ENCODE measurements around the gene IFI44L.

Gene IFI44L

GRCh38 chr1:78663923-78664322 is 43.7 kb downstream of the IFI44L start:
- Mint-ChIP-seq H3K27me3 (no peaks in the 10 kb centered on the region), H3K4me1 (ENCODE audit: low read depth) (peaks cover 6% of the 10 kb centered on the region), H3K27ac (no peak overlapping the region), H3K36me3 (ENCODE audit: low read depth) (peaks cover 45% of the 10 kb centered on the region), H3K4me3 (no peak overlapping the region), H3K9me3 (no peaks in the 10 kb centered on the region)
- no peak for DNase-seq

- DNase-seq = no peak
- Mint-ChIP-seq H3K27ac (no peak overlapping the region), H3K4me1 (ENCODE audit: low read depth) (peaks cover 6% of the 10 kb centered on the region), H3K4me3 (no peak overlapping the region), H3K9me3 (no peaks in the 10 kb centered on the region), H3K36me3 (ENCODE audit: low read depth) (peaks cover 37% of the 10 kb centered on the region), H3K27me3 (no peaks in the 10 kb centered on the region)
These were observed 44.5 kb downstream of the IFI44L start for GRCh38 chr1:78664763-78665162.

DNA sequence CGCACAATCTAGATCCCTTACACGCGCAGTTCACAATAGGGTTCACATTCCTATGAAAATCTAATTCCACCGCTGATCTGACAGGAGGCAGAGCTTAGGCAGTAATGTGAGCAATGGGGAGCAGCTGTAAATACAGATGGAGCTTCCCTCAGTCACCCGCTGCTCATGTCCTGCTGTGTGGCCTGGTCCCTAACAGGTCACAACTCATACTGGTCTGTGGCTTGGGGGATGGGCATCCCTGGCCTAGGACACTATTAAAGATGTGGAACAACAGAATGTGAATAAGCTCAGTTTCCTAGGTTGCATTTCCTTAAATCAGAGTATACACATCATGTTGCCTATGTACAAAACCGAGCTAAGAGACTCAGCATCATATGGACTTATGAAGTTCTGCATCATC is 45.6 kb downstream of the IFI44L start:
- H3K9me3 Mint-ChIP-seq = no peaks in the 10 kb centered on the region
- H3K36me3 Mint-ChIP-seq (ENCODE audit: low read depth) = peaks cover 27% of the 10 kb centered on the region
- no peak overlapping the region for H3K4me3 Mint-ChIP-seq
- H3K4me1 Mint-ChIP-seq (ENCODE audit: low read depth) = peaks cover 6% of the 10 kb centered on the region
- no peak for DNase-seq
- no peaks in the 10 kb centered on the region for H3K27me3 Mint-ChIP-seq
- no peak overlapping the region for H3K27ac Mint-ChIP-seq

DNA sequence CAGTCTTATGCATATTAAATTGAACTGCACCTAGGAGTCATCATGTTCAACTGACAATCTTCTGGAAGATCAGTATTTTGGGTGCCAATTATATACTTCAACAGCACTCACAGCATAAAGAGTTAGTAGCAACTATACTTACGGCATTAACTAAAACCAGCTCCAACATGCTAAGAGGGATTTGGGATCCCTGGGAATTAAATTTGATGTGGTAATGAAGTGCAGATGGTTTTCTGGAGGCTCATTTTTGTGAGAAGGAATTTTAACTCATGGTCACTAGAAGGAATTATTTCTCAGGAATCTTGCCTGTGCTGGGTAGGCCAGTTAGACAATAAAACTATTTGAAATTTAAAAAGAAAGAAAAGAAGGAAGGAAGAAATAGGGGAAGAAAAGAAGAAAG is 47.7 kb downstream of the IFI44L start:
- no peak for DNase-seq
- no peaks in the 10 kb centered on the region for H3K27me3 Mint-ChIP-seq
- H3K4me3 Mint-ChIP-seq = no peak overlapping the region
- peaks cover 10% of the 10 kb centered on the region for H3K36me3 Mint-ChIP-seq (ENCODE audit: low read depth)
- no peak overlapping the region for H3K27ac Mint-ChIP-seq
- H3K9me3 Mint-ChIP-seq = no peaks in the 10 kb centered on the region
- peaks cover 11% of the 10 kb centered on the region for H3K4me1 Mint-ChIP-seq (ENCODE audit: low read depth)

- Mint-ChIP-seq H3K4me3 (no peak overlapping the region), H3K9me3 (no peaks in the 10 kb centered on the region), H3K27me3 (no peaks in the 10 kb centered on the region), H3K4me1 (ENCODE audit: low read depth) (peaks cover 11% of the 10 kb centered on the region), H3K36me3 (ENCODE audit: low read depth) (peaks cover 6% of the 10 kb centered on the region), H3K27ac (no peak overlapping the region)
- no peak for DNase-seq
These were observed 48.2 kb downstream of the IFI44L start for GRCh38 chr1:78668427-78668826.

- H3K27ac Mint-ChIP-seq = no peak overlapping the region
These were observed 52.2 kb downstream of the IFI44L start for GRCh38 chr1:78672428-78672827.

GRCh38 chr1:78673120-78673519 is 52.9 kb downstream of the IFI44L start:
- Mint-ChIP-seq H3K27ac (no peak overlapping the region), H3K4me3 (no peak overlapping the region), H3K4me1 (ENCODE audit: low read depth) (peaks cover 9% of the 10 kb centered on the region), H3K27me3 (no peaks in the 10 kb centered on the region), H3K9me3 (no peaks in the 10 kb centered on the region), H3K36me3 (ENCODE audit: low read depth) (no peaks in the 10 kb centered on the region)
- no peak for DNase-seq

More at GRCh38 chr1:78672428-78672827, 52.2 kb downstream of the IFI44L start:
- Mint-ChIP-seq H3K36me3 (ENCODE audit: low read depth) (no peaks in the 10 kb centered on the region), H3K4me3 (no peak overlapping the region), H3K9me3 (no peaks in the 10 kb centered on the region), H3K4me1 (ENCODE audit: low read depth) (peaks cover 6% of the 10 kb centered on the region), H3K27me3 (no peaks in the 10 kb centered on the region)
- no peak for DNase-seq

GRCh38 chr1:78676347-78676982 is 56.2 kb downstream of the IFI44L start:
- Mint-ChIP-seq H3K4me3 (no peak overlapping the region), H3K27me3 (peaks cover 7% of the 10 kb centered on the region), H3K36me3 (ENCODE audit: low read depth) (no peaks in the 10 kb centered on the region), H3K27ac (no peak overlapping the region), H3K4me1 (ENCODE audit: low read depth) (peaks cover 11% of the 10 kb centered on the region), H3K9me3 (no peaks in the 10 kb centered on the region)
- DNase-seq = no peak

DNA sequence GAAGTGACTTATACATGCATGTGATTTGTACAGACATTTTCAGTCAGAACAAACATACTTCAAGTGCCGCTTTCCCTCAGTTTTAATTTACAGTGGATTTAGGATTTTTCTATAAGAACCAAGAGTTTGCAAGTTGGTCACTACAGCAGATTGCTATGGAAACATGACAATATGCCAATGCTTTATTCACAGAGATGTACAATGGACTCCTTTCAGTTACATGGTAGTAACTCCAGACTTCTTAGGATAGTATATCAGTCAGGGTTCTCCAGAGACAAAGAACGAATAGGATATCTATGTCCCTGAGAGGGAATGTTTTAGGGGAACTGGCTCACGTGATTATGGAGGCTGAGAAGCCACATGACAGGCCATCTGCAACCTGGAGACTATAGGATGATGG is 56.7 kb downstream of the IFI44L start:
- Mint-ChIP-seq H3K9me3 (no peaks in the 10 kb centered on the region), H3K4me1 (ENCODE audit: low read depth) (peaks cover 6% of the 10 kb centered on the region), H3K4me3 (no peak overlapping the region), H3K27me3 (peaks cover 7% of the 10 kb centered on the region), H3K36me3 (ENCODE audit: low read depth) (no peaks in the 10 kb centered on the region), H3K27ac (no peak overlapping the region)
- DNase-seq = no peak

DNA sequence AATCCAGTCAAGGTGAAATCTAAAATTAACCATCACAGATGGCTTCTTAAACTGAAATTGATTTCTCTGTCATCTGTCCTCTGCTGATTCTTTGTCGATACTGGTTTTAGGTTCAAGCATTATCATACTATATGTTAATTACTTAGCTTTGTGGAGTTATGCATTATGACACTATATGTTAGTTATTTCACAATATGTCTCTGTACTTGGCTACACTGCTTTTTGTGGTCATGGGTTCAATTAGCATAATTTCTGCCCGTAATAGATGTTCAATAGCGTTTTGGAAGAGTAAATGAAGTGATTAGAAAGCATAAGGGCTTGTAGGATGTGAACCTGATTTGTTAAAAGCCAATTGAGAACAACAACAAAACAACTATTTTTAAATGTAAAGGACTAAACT is 57.5 kb downstream of the IFI44L start:
- peaks cover 5% of the 10 kb centered on the region for H3K4me1 Mint-ChIP-seq (ENCODE audit: low read depth)
- peaks cover 12% of the 10 kb centered on the region for H3K27me3 Mint-ChIP-seq
- no peaks in the 10 kb centered on the region for H3K9me3 Mint-ChIP-seq
- H3K27ac Mint-ChIP-seq = no peak overlapping the region
- DNase-seq = no peak
- no peaks in the 10 kb centered on the region for H3K36me3 Mint-ChIP-seq (ENCODE audit: low read depth)
- H3K4me3 Mint-ChIP-seq = no peak overlapping the region

DNA sequence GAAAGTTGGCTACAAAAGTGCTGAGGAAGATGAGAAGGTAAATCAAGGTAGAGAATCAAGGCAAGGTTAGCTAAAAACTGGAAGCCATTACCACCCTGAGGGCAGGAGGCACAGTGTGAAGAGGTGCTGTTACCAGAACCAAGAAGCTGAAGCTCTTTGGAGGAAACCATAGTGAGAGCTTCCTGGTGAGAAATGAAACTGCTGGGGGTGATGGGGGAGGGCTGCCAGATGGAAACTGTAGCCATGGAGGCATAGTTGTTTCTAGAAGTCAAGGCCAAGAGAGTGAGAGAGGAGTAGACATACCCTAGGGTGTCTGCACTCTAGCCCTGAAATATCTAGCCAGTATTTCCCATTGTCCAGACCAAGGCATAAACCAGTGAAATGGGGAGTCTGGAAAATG is 58.1 kb downstream of the IFI44L start:
- peaks cover 12% of the 10 kb centered on the region for H3K27me3 Mint-ChIP-seq
- no peak overlapping the region for H3K4me3 Mint-ChIP-seq
- H3K27ac Mint-ChIP-seq = no peak overlapping the region
- H3K36me3 Mint-ChIP-seq (ENCODE audit: low read depth) = no peaks in the 10 kb centered on the region
- no peak for DNase-seq
- H3K4me1 Mint-ChIP-seq (ENCODE audit: low read depth) = peaks cover 5% of the 10 kb centered on the region
- no peaks in the 10 kb centered on the region for H3K9me3 Mint-ChIP-seq

DNA sequence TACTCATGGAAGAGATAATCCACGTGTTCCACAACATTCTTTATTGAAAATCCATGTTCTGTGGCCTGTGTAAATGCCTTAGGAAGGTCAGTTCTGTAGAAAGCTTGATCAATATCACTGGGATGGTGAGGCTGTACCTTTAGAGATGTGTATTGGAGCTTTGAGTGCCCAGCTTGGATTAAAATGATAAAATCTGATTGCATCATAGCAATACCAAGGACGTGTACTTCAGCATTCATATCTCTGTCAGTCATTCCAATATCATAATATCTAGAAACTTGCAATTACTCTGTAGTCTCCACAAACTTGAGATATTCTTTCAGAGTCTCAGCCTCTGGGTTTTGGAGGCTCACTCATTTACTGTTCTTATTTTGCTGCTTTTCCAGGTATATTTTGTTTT is 61.0 kb downstream of the IFI44L start:
- H3K27me3 Mint-ChIP-seq = peaks cover 15% of the 10 kb centered on the region
- DNase-seq = no peak
- no peak overlapping the region for H3K4me3 Mint-ChIP-seq
- peaks cover 5% of the 10 kb centered on the region for H3K4me1 Mint-ChIP-seq (ENCODE audit: low read depth)
- no peaks in the 10 kb centered on the region for H3K9me3 Mint-ChIP-seq
- no peaks in the 10 kb centered on the region for H3K36me3 Mint-ChIP-seq (ENCODE audit: low read depth)
- no peak overlapping the region for H3K27ac Mint-ChIP-seq

- no peak overlapping the region for H3K27ac Mint-ChIP-seq
- H3K9me3 Mint-ChIP-seq = no peaks in the 10 kb centered on the region
- no peak for DNase-seq
- no peaks in the 10 kb centered on the region for H3K36me3 Mint-ChIP-seq (ENCODE audit: low read depth)
- H3K27me3 Mint-ChIP-seq = peaks cover 15% of the 10 kb centered on the region
- H3K4me1 Mint-ChIP-seq (ENCODE audit: low read depth) = peaks cover 5% of the 10 kb centered on the region
- H3K4me3 Mint-ChIP-seq = no peak overlapping the region
These were observed 62.2 kb downstream of the IFI44L start for GRCh38 chr1:78682496-78682895.

GRCh38 chr1:78683079-78683478 is 62.8 kb downstream of the IFI44L start:
- no peak for DNase-seq
- H3K4me1 Mint-ChIP-seq (ENCODE audit: low read depth) = peaks cover 4% of the 10 kb centered on the region
- H3K4me3 Mint-ChIP-seq = no peak overlapping the region
- H3K27ac Mint-ChIP-seq = no peak overlapping the region
- peaks cover 17% of the 10 kb centered on the region for H3K27me3 Mint-ChIP-seq
- H3K36me3 Mint-ChIP-seq (ENCODE audit: low read depth) = no peaks in the 10 kb centered on the region
- H3K9me3 Mint-ChIP-seq = no peaks in the 10 kb centered on the region

DNA sequence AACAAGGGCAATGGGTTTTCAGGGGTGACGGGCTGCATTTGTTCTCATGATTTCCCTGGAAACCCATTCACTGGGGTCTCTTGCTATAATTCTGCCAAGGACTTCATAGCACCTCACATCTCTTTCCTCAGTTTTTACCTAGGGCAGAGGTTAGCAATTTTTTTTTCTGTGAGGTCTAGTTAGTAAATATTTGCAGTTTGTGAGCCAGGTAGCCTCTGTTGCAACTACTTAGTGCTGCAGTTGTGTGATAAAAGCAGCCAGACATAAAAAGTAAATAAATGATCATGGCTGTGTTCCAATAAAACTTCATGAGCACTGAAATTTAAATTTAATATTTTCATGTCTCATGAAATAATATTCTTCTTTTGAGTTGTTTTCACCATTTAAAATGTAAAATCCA is 67.1 kb downstream of the IFI44L start:
- peaks cover 2% of the 10 kb centered on the region for H3K4me1 Mint-ChIP-seq (ENCODE audit: low read depth)
- peaks cover 15% of the 10 kb centered on the region for H3K27me3 Mint-ChIP-seq
- H3K4me3 Mint-ChIP-seq = no peak overlapping the region
- H3K36me3 Mint-ChIP-seq (ENCODE audit: low read depth) = no peaks in the 10 kb centered on the region
- no peak for DNase-seq
- H3K27ac Mint-ChIP-seq = no peak overlapping the region
- no peaks in the 10 kb centered on the region for H3K9me3 Mint-ChIP-seq

DNA sequence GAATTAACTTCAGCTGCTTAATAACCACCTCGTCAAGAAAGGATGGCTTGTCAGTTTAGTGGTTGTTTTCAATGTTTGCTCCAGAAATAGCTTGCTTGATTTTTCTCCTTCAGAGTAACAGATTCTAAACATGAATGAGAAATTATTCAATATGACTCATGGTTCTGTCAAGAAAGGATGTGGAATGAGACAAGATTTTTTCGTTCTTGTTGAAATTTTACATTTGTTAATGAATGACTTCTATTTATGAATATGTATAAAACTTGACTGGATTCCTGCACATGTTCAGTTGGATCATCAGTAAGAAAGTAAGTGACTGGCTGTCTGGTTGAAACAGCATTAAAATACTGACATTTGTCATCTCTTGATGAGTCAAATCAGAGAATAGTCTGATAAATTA is 67.7 kb downstream of the IFI44L start:
- no peak overlapping the region for H3K4me3 Mint-ChIP-seq
- no peak overlapping the region for H3K27ac Mint-ChIP-seq
- no peak for DNase-seq
- no peaks in the 10 kb centered on the region for H3K36me3 Mint-ChIP-seq (ENCODE audit: low read depth)
- no peaks in the 10 kb centered on the region for H3K9me3 Mint-ChIP-seq
- H3K4me1 Mint-ChIP-seq (ENCODE audit: low read depth) = peaks cover 2% of the 10 kb centered on the region
- peaks cover 13% of the 10 kb centered on the region for H3K27me3 Mint-ChIP-seq
